Measurements from ENCODE around the gene FUCA2.

FUCA2 gene

DNA sequence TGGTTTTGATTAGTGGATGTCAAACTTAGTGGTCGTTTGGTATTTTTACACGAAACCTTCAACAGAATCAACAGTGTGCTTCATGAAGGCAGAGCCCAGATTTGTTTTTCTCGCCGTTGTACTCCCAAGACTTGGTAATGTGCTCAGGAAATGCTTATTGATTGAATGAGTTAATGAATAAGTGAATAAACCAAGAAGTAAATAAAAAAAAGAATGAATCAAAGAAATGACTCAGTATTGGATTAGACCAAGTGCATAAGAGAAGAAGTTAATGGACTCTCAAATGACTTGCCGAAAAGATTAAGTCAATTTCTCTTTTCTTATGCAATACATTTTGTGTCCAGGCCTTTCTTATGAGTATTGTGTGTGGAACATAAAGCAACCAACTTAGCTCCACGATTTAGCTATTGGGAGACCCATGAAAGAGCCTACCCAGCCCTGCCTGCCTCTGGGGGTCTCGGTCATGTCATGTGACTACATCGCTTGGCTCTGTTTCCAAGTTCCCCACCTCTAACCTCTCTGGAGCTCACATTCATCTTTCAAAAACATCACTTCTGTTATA, 10.6 kb upstream of the FUCA2 start:
- TF ChIP-seq, protein P1, sequence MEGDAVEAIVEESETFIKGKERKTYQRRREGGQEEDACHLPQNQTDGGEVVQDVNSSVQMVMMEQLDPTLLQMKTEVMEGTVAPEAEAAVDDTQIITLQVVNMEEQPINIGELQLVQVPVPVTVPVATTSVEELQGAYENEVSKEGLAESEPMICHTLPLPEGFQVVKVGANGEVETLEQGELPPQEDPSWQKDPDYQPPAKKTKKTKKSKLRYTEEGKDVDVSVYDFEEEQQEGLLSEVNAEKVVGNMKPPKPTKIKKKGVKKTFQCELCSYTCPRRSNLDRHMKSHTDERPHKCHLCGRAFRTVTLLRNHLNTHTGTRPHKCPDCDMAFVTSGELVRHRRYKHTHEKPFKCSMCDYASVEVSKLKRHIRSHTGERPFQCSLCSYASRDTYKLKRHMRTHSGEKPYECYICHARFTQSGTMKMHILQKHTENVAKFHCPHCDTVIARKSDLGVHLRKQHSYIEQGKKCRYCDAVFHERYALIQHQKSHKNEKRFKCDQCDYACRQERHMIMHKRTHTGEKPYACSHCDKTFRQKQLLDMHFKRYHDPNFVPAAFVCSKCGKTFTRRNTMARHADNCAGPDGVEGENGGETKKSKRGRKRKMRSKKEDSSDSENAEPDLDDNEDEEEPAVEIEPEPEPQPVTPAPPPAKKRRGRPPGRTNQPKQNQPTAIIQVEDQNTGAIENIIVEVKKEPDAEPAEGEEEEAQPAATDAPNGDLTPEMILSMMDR (IDR thresholded peaks at IDR 0.05; ENCODE audit: low read depth, low read length): no peak
- peaks cover 7% of the 10 kb centered on the region; the same call in 1 of the 2 replicates for H3K27me3 ChIP-seq
- H3K9me3 ChIP-seq: no peaks in the 10 kb centered on the region
- H3K36me3 ChIP-seq: no peaks in the 10 kb centered on the region
- no peaks in the 10 kb centered on the region for H3K4me1 ChIP-seq
- no peak overlapping the region for H3K4me3 ChIP-seq (ENCODE audit: low read depth, low read length)
- DNase-seq: no peak

DNA sequence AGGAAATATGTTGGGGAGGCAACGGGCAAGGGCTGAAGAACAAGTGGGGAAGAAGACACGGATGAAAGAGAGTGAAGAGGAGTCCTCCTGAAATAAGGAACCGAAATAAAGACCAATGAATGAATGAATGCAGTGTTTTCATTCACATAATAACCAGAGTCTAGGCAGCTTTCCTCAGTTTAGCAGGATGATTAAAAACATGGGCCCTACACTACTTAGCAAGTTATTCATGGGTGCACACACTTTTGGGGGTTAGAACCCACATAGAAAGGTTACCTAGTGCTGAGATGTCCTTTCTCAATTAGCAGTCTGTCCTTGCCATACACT, 5.9 kb upstream of the FUCA2 start:
- Histone ChIP-seq H3K9me3 (no peaks in the 10 kb centered on the region), H3K27me3 (peaks cover 7% of the 10 kb centered on the region; the same call in 1 of the 2 replicates), H3K36me3 (no peaks in the 10 kb centered on the region), H3K4me3 (ENCODE audit: low read depth, low read length) (no peak overlapping the region), H3K4me1 (no peaks in the 10 kb centered on the region)
- TF ChIP-seq, protein P1 (IDR thresholded peaks at IDR 0.05; ENCODE audit: low read depth, low read length): no peak
- DNase-seq: no peak

DNA sequence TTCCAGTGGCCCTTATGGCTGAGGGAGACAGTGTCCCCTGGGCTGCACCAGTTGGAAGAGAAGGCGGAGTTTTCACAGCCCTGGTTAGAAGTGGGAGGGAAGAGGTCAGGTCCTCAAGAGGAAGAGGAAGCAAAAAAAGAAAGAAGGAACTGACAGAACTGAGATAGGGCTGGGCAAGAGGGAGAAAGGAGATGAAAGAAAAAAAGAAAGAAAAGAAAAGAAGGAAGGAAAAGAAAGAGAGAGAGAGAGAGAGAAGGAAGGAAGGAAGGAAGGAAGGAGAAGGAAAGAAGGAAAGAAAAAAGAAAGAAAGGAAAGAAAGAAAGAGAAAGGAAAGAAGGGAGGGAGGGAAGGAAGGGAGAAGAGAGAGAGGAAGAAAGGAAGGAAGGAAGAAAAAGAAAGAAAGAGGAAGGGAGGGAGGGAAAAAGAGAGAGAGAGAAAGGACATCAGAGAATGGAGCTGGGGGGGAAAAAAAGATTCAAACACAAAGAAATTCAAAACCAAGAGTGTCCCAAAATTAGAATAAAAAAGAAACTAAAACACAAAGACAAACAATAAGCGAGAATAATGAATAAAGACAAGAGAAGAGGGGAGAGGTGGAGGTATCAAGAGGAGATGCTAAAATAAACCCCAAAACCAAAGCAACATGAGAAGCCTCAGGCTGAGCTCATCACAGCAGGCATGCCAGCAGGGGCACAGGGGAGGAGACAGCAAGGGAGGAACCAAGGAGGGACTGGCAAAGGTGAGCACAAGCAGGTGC, 5.3 kb upstream of the FUCA2 start:
- Histone ChIP-seq H3K4me3 (ENCODE audit: low read depth, low read length) (no peak overlapping the region), H3K4me1 (peaks cover under 1% of the 10 kb centered on the region; the same call in 1 of the 2 replicates), H3K9me3 (no peaks in the 10 kb centered on the region; the same call in 1 of the 2 replicates), H3K27me3 (peaks cover 7% of the 10 kb centered on the region; the same call in 1 of the 2 replicates), H3K36me3 (no peaks in the 10 kb centered on the region)
- TF ChIP-seq, protein P1 (IDR thresholded peaks at IDR 0.05; ENCODE audit: low read depth, low read length): no peak
- no peak for DNase-seq

DNA sequence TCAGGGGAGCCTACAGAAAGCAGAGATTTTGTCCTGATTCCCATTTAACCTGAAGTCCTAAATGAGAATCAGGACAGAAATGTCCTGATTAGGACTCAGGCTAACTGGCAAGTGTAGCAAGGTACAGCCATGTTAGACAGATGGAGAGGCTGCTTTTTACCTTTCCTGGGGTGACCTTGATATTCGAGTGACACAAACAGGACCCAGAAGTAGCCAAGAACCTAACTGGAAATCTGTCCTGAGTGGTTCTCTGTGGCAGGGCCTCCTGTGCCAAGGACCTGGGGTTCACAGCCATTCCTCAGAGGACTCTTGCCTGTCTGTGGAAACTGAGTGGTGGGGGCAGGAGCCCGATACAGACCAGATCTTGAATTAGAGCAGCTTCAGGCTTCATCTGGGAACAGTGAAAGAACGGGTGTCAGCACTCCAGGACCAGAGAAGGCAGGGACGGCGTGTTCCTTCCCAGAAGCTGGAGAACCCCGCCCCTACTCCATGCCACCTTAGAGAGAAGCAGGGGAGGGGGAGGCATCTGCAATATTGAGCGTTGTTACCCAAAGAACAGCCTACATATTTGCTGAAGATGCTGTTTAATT, 4.3 kb upstream of the FUCA2 start:
- Histone ChIP-seq H3K27me3 (peaks cover 7% of the 10 kb centered on the region; the same call in 1 of the 2 replicates), H3K4me1 (peaks cover 2% of the 10 kb centered on the region; the same call in 1 of the 2 replicates)
- TF ChIP-seq, protein P1 (IDR thresholded peaks at IDR 0.05; ENCODE audit: low read depth, low read length): no peak

DNA sequence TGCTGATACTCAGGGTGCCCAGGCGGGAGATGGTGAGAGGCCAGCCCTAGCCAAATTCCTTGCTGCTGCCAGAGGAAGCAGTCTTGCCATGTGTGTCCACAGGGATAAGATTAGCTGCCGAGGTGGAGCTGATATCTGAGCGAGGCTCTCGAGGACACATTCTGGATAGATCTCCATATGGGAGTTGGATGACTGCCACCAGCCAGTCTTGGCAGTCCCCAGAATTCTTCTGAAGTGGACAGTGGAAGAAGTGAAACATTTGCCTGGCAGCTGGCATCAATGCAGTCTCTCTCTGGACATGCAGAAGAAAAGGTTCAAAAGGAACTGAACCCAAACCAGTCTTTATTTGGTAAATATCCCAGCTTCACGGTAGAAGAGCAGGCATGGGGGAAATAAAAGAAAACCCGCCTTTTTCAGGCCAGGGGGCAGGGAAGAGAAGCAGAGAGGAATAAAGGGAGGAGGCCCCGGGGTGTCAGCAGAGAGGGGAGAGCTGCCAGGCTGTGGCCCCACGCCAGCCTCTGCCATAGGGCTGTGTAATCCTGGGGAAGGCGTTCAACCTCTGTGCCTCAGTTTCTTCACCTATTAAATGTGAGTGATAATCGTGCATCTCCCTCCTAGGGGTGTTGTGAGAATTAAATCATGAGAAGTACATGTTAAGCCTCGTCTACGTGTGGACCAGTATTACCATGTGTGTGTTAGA, 3.7 kb upstream of the FUCA2 start:
- H3K36me3 ChIP-seq: no peaks in the 10 kb centered on the region

More for the DNA sequence above, 4.3 kb upstream of the FUCA2 start:
- Histone ChIP-seq H3K36me3 (no peaks in the 10 kb centered on the region), H3K9me3 (no peaks in the 10 kb centered on the region; the same call in 1 of the 2 replicates), H3K4me3 (ENCODE audit: low read depth, low read length) (no peak overlapping the region)
- no peak for DNase-seq

More for the DNA sequence above, 3.7 kb upstream of the FUCA2 start:
- DNase-seq: no peak
- Histone ChIP-seq H3K27me3 (peaks cover 7% of the 10 kb centered on the region; the same call in 1 of the 2 replicates), H3K4me3 (ENCODE audit: low read depth, low read length) (no peak overlapping the region), H3K9me3 (no peaks in the 10 kb centered on the region; the same call in 1 of the 2 replicates), H3K4me1 (peaks cover 2% of the 10 kb centered on the region; the same call in 1 of the 2 replicates)
- TF ChIP-seq, protein P1 (IDR thresholded peaks at IDR 0.05; ENCODE audit: low read depth, low read length): no peak
